ENCODE results near the gene MDM2. TPM values are rescaled to one million over a fixed set of nuclear protein-coding genes. Genes with fewer than 3 reads are reported as not detected.

The MDM2 gene
- total RNA-seq, 1 experiment from 2014 or later: 207 TPM

DNA sequence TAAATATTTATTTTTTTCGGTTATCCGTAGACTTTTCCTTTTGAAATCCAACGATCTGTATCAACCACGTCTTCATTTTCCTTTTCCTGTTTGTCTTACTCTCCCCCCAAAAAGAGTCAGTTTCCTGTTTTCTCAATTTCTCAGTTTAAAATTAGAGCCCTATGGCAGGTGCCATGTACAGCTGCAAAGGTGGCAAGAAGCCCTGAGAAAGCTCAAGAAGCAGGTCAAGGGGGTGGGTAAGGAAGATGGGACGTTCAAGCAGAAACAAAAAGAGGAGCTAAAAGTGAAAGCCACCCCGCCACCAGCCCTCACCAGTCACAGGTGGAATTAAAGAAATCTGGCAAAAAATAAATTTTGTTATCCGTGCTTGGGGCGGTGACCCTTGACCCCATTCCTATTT, 35.3 kb upstream of the MDM2 start:
- ChIA-PET POLR2A (interaction anchor here (1.7 kb wide), 1 partner anchor 26 kb away, joined by 5 read pairs; the partner anchor contains the start of gene SLC35E3), CTCF (no interaction called here)
- TF ChIP-seq, protein P1, sequence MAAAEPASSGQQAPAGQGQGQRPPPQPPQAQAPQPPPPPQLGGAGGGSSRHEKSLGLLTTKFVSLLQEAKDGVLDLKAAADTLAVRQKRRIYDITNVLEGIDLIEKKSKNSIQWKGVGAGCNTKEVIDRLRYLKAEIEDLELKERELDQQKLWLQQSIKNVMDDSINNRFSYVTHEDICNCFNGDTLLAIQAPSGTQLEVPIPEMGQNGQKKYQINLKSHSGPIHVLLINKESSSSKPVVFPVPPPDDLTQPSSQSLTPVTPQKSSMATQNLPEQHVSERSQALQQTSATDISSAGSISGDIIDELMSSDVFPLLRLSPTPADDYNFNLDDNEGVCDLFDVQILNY (CRISPR knock-in tag; IDR thresholded peaks at IDR 0.05): no peak
- TF ChIP-seq, protein P2, sequence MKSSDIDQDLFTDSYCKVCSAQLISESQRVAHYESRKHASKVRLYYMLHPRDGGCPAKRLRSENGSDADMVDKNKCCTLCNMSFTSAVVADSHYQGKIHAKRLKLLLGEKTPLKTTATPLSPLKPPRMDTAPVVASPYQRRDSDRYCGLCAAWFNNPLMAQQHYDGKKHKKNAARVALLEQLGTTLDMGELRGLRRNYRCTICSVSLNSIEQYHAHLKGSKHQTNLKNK (CRISPR knock-in tag; IDR thresholded peaks at IDR 0.05): no peak
- TF ChIP-seq ZNF423 (CRISPR knock-in tag; IDR thresholded peaks at IDR 0.05) (no peak), NR2C2 (CRISPR knock-in tag; IDR thresholded peaks at IDR 0.05) (no peak)
- TF ChIP-seq, protein P3, sequence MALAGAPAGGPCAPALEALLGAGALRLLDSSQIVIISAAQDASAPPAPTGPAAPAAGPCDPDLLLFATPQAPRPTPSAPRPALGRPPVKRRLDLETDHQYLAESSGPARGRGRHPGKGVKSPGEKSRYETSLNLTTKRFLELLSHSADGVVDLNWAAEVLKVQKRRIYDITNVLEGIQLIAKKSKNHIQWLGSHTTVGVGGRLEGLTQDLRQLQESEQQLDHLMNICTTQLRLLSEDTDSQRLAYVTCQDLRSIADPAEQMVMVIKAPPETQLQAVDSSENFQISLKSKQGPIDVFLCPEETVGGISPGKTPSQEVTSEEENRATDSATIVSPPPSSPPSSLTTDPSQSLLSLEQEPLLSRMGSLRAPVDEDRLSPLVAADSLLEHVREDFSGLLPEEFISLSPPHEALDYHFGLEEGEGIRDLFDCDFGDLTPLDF (CRISPR knock-in tag; IDR thresholded peaks at IDR 0.05): no peak
- no peaks in the 10 kb centered on the region for H3K4me1 Mint-ChIP-seq
- ATAC-seq (no peak), DNase-seq (ENCODE audit: low spot score) (no peak)
- no peaks in the 10 kb centered on the region for H3K9me3 Mint-ChIP-seq
- no peak overlapping the region for H3K4me3 Mint-ChIP-seq
- H3K36me3 Mint-ChIP-seq: no peaks in the 10 kb centered on the region
- no peaks in the 10 kb centered on the region for H3K27me3 Mint-ChIP-seq (ENCODE audit: low read depth)
- no peak overlapping the region for H3K27ac Mint-ChIP-seq

DNA sequence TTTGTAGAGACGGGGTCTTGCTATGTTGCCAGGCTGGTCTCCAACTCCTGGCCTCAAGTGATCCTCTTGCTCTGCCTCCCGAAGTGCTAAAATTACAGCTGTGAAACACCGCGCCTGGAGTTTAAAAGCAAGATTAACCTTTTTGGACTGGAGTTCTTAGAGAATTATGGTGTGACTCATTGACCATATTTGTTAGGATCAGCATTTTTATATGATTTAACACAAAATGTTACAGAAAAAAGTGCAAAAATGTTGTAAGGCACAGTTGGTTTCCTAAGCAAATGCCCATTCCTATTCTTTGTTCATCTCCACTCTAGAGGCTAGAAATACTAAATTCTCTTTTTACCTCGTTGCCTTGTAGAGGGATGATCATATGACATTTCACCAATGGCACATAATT, 34.4 kb upstream of the MDM2 start:
- H3K27ac Mint-ChIP-seq: no peak overlapping the region
- ChIA-PET POLR2A (no interaction called here), CTCF (no interaction called here)
- no peak for TF ChIP-seq MXD4 (CRISPR knock-in tag; IDR thresholded peaks at IDR 0.05; ENCODE audit: borderline replicate concordance)
- TF ChIP-seq JUN (CRISPR knock-in tag; IDR thresholded peaks at IDR 0.05): no peak
- TF ChIP-seq, protein P4, sequence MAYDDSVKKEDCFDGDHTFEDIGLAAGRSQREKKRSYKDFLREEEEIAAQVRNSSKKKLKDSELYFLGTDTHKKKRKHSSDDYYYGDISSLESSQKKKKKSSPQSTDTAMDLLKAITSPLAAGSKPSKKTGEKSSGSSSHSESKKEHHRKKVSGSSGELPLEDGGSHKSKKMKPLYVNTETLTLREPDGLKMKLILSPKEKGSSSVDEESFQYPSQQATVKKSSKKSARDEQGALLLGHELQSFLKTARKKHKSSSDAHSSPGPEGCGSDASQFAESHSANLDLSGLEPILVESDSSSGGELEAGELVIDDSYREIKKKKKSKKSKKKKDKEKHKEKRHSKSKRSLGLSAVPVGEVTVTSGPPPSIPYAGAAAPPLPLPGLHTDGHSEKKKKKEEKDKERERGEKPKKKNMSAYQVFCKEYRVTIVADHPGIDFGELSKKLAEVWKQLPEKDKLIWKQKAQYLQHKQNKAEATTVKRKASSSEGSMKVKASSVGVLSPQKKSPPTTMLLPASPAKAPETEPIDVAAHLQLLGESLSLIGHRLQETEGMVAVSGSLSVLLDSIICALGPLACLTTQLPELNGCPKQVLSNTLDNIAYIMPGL (CRISPR knock-in tag; IDR thresholded peaks at IDR 0.05): no peak
- no peak for TF ChIP-seq ESRRA (CRISPR knock-in tag; IDR thresholded peaks at IDR 0.05; ENCODE audit: borderline replicate concordance)
- no peak for TF ChIP-seq ZNF138 (CRISPR knock-in tag; conservative IDR thresholded peaks at IDR 0.05)
- TF ChIP-seq, protein P5, sequence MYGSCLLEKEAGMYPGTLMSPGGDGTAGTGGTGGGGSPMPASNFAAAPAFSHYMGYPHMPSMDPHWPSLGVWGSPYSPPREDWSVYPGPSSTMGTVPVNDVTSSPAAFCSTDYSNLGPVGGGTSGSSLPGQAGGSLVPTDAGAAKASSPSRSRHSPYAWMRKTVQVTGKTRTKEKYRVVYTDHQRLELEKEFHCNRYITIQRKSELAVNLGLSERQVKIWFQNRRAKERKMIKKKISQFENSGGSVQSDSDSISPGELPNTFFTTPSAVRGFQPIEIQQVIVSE (CRISPR knock-in tag; IDR thresholded peaks at IDR 0.05; ENCODE audit: borderline replicate concordance): no peak
- TF ChIP-seq, protein P2 (CRISPR knock-in tag; IDR thresholded peaks at IDR 0.05): no peak
- TF ChIP-seq FOXP1 (CRISPR knock-in tag; IDR thresholded peaks at IDR 0.05; ENCODE audit: borderline replicate concordance): no peak
- no peak for TF ChIP-seq ZNF423 (CRISPR knock-in tag; IDR thresholded peaks at IDR 0.05)
- no peak for TF ChIP-seq TCF7 (CRISPR knock-in tag; IDR thresholded peaks at IDR 0.05; ENCODE audit: low read depth)
- no peak for TF ChIP-seq GABPB1 (CRISPR knock-in tag; IDR thresholded peaks at IDR 0.05)
- no peaks in the 10 kb centered on the region for H3K27me3 Mint-ChIP-seq (ENCODE audit: low read depth)
- no peak overlapping the region for H3K4me3 Mint-ChIP-seq
- no peaks in the 10 kb centered on the region for H3K4me1 Mint-ChIP-seq
- H3K9me3 Mint-ChIP-seq: no peaks in the 10 kb centered on the region
- no peak for ATAC-seq
- no peak for DNase-seq (ENCODE audit: low spot score)
- H3K36me3 Mint-ChIP-seq: no peaks in the 10 kb centered on the region

DNA sequence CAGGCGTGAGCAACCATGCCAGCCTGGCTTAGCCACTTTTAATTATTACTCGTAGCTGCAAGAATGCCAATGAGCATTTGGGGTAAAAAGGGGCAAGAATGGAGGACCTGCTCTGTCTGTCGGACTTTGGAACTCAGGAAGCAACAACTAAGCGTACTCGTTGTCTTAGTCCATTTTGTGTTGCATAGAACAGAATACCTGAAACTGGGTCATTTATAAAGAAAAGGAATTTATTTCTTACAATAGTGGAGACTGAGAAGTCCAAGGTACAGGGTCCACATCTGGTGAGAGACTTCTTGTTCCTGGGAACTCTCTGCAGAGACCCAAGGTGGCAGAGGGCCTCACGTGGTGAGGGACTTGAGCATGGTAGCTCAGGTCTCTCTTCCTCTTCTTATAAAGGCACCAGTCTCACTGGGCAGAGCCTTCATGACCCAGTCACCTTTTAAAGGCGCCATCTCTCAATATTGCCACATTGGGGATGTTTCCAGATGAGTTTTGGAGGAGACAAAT, 32.8 kb upstream of the MDM2 start:
- no peaks in the 10 kb centered on the region for H3K27me3 Mint-ChIP-seq (ENCODE audit: low read depth)
- ChIA-PET POLR2A (no interaction called here), CTCF (no interaction called here)
- H3K9me3 Mint-ChIP-seq: no peaks in the 10 kb centered on the region
- H3K4me3 Mint-ChIP-seq: no peak overlapping the region
- no peak for ATAC-seq
- no peaks in the 10 kb centered on the region for H3K36me3 Mint-ChIP-seq
- no peak overlapping the region for H3K27ac Mint-ChIP-seq
- TF ChIP-seq, protein P6, sequence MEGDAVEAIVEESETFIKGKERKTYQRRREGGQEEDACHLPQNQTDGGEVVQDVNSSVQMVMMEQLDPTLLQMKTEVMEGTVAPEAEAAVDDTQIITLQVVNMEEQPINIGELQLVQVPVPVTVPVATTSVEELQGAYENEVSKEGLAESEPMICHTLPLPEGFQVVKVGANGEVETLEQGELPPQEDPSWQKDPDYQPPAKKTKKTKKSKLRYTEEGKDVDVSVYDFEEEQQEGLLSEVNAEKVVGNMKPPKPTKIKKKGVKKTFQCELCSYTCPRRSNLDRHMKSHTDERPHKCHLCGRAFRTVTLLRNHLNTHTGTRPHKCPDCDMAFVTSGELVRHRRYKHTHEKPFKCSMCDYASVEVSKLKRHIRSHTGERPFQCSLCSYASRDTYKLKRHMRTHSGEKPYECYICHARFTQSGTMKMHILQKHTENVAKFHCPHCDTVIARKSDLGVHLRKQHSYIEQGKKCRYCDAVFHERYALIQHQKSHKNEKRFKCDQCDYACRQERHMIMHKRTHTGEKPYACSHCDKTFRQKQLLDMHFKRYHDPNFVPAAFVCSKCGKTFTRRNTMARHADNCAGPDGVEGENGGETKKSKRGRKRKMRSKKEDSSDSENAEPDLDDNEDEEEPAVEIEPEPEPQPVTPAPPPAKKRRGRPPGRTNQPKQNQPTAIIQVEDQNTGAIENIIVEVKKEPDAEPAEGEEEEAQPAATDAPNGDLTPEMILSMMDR (IDR thresholded peaks at IDR 0.05): no peak
- TF ChIP-seq, protein P4 (CRISPR knock-in tag; IDR thresholded peaks at IDR 0.05): no peak
- no peak for DNase-seq (ENCODE audit: low spot score)
- no peaks in the 10 kb centered on the region for H3K4me1 Mint-ChIP-seq
